ENCODE data around the gene ARL4C.

The ARL4C gene

GRCh38 chr2:234512884-234513669 is 16.2 kb upstream of the ARL4C start:
- TF ChIP-seq CTCF (IDR thresholded peaks at IDR 0.05) = no peak

GRCh38 chr2:234502919-234503285 is 6.0 kb upstream of the ARL4C start:
- Histone ChIP-seq H3K27me3 (peaks cover 90% of the 10 kb centered on the region), H3K36me3 (no peaks in the 10 kb centered on the region), H3K4me3 (ENCODE audit: low read depth in 1 of 2, low read length in 1 of 2) (no peak overlapping the region), H3K27ac (no peak overlapping the region), H3K4me1 (ENCODE audit: control insufficient read depth in 1 of 2, insufficient read depth in 1 of 2, low read depth in 1 of 2, low read length in 1 of 2) (no peaks in the 10 kb centered on the region), H3K9me3 (no peaks in the 10 kb centered on the region)
- no peak for TF ChIP-seq CTCF (IDR thresholded peaks at IDR 0.05)

More at GRCh38 chr2:234512884-234513669, 16.2 kb upstream of the ARL4C start:
- Histone ChIP-seq H3K27ac (no peak overlapping the region), H3K4me3 (ENCODE audit: low read depth in 1 of 2, low read length in 1 of 2) (no peak overlapping the region), H3K4me1 (ENCODE audit: control insufficient read depth in 1 of 2, insufficient read depth in 1 of 2, low read depth in 1 of 2, low read length in 1 of 2) (no peaks in the 10 kb centered on the region), H3K36me3 (no peaks in the 10 kb centered on the region), H3K9me3 (no peaks in the 10 kb centered on the region), H3K27me3 (peaks cover 19% of the 10 kb centered on the region)

- Histone ChIP-seq H3K4me1 (ENCODE audit: control insufficient read depth in 1 of 2, insufficient read depth in 1 of 2, low read depth in 1 of 2, low read length in 1 of 2) (no peaks in the 10 kb centered on the region), H3K27me3 (peaks cover 90% of the 10 kb centered on the region), H3K27ac (no peak overlapping the region), H3K36me3 (no peaks in the 10 kb centered on the region), H3K9me3 (no peaks in the 10 kb centered on the region), H3K4me3 (ENCODE audit: low read depth in 1 of 2, low read length in 1 of 2) (no peak overlapping the region)
- no peak for TF ChIP-seq CTCF (IDR thresholded peaks at IDR 0.05)
These were observed 5.5 kb upstream of the ARL4C start for GRCh38 chr2:234502285-234502918.

- H3K4me3 ChIP-seq (ENCODE audit: low read depth in 1 of 2, low read length in 1 of 2) = no peak overlapping the region
- no peaks in the 10 kb centered on the region for H3K36me3 ChIP-seq
- H3K27me3 ChIP-seq = peaks cover 93% of the 10 kb centered on the region
- H3K9me3 ChIP-seq = no peaks in the 10 kb centered on the region
- H3K27ac ChIP-seq = no peak overlapping the region
- H3K4me1 ChIP-seq (ENCODE audit: control insufficient read depth in 1 of 2, insufficient read depth in 1 of 2, low read depth in 1 of 2, low read length in 1 of 2) = peaks cover 0 to 4% of the 10 kb centered on the region in 2 experiments
- TF ChIP-seq CTCF (IDR thresholded peaks at IDR 0.05) = no peak
These were observed 3.6 kb upstream of the ARL4C start for GRCh38 chr2:234500394-234501006.

GRCh38 chr2:234497594-234498235 is 834 bp upstream of the ARL4C start:
- no peak overlapping the region for H3K27ac ChIP-seq
- H3K4me3 ChIP-seq (ENCODE audit: low read depth in 1 of 2, low read length in 1 of 2) = no peak overlapping the region
- no peaks in the 10 kb centered on the region for H3K36me3 ChIP-seq
- H3K4me1 ChIP-seq (ENCODE audit: control insufficient read depth in 1 of 2, insufficient read depth in 1 of 2, low read depth in 1 of 2, low read length in 1 of 2) = peaks cover 0 to 4% of the 10 kb centered on the region in 2 experiments
- no peak for TF ChIP-seq CTCF (IDR thresholded peaks at IDR 0.05)
- no peaks in the 10 kb centered on the region for H3K9me3 ChIP-seq
- peaks cover 99% of the 10 kb centered on the region for H3K27me3 ChIP-seq
